PFSK-1 (cell line): ENCODE data around the gene MAP4K4.

Source experiments
- POLR2AphosphoS5 ChIP-seq: IDR thresholded peaks from 2 replicates; pipeline ENCODE4 v1.6.1; 2012; ENCODE audit warnings: low read depth, mild to moderate bottlenecking, control low read depth, low read length, moderate library complexity
- REST ChIP-seq, 2 experiments: IDR thresholded peaks; 2 replicates each; pipeline versions ENCODE4 v1.6.1 to v1.8.0; 2011 to 2012; ENCODE audit warnings: low read depth in 2 of 2, low read length in 2 of 2, control low read depth in 1 of 2, inconsistent platforms in 1 of 2, mild to moderate bottlenecking in 1 of 2, moderate library complexity in 1 of 2; ENCODE audit not compliant: insufficient read depth in 1 of 2
- SIN3A ChIP-seq: IDR thresholded peaks from 2 replicates; pipeline ENCODE4 v1.6.1; 2012; ENCODE audit warnings: mild to moderate bottlenecking, low read length, moderate library complexity, borderline replicate concordance; ENCODE audit not compliant: insufficient read depth
- TAF1 ChIP-seq: IDR thresholded peaks from 2 replicates; pipeline ENCODE4 v1.6.1; 2012; ENCODE audit warnings: low read length, control low read depth, borderline replicate concordance; ENCODE audit not compliant: insufficient read depth

GRCh38 chr2:101794141-101794540, 96.6 kb downstream of the MAP4K4 start:
- TF ChIP-seq TAF1 (no peak), POLR2AphosphoS5 (no peak), REST (IDR thresholded peaks at IDR 0.05; ENCODE audit: insufficient read depth in 1 of 2, low read depth in 2 of 2, low read length in 2 of 2) (no peak), SIN3A (no peak)
